Endodermal cell (in vitro differentiated cells): ENCODE results near the gene RPL19. TPM values are rescaled to one million over a fixed set of nuclear protein-coding genes. Genes with fewer than 3 reads are reported as not detected.
A peak's percentile ranks its signal among the peaks of the same experiment; 100 is the strongest.

Experiments
- DNase-seq: peaks from one replicate; pipeline ENCODE4 v3.0.0-alpha.2; 2017
- H3K27ac ChIP-seq: 2 replicates; pipeline ENCODE4 v1.5.1; 2013; ENCODE audit warnings: mild to moderate bottlenecking, low read depth, low read length, moderate library complexity
- H3K27me3 ChIP-seq: 2 replicates; pipeline ENCODE4 v1.6.1; 2013; ENCODE audit warnings: mild to moderate bottlenecking, low read length, moderate library complexity; ENCODE audit not compliant: insufficient read depth, control insufficient read depth, poor library complexity, severe bottlenecking
- H3K36me3 ChIP-seq: 2 replicates; pipeline ENCODE4 v1.7.0; 2013; ENCODE audit warnings: mild to moderate bottlenecking, low read length, moderate library complexity; ENCODE audit not compliant: control insufficient read depth, insufficient read depth
- H3K4me1 ChIP-seq: one replicate; pipeline ENCODE4 v1.7.0; 2013; ENCODE audit warnings: low read length; ENCODE audit not compliant: control insufficient read depth, insufficient read depth
- H3K4me3 ChIP-seq: 2 replicates; pipeline ENCODE4 v1.5.1; 2013; ENCODE audit warnings: mild to moderate bottlenecking, low read length, moderate library complexity
- H3K9ac ChIP-seq: 2 replicates; pipeline ENCODE4 v1.6.1; 2013; ENCODE audit warnings: mild to moderate bottlenecking, low read length, moderate library complexity; ENCODE audit not compliant: poor library complexity, severe bottlenecking; ENCODE audit errors: extremely low read depth
- H3K9me3 ChIP-seq: 2 replicates; pipeline ENCODE4 v1.6.1; 2013; ENCODE audit warnings: mild to moderate bottlenecking, low read length, moderate library complexity; ENCODE audit not compliant: control insufficient read depth
- H3K27ac Mint-ChIP-seq: 2 replicates; pipeline ENCODE4 v1.8.0; 2020; ENCODE audit warnings: mixed read lengths
- H3K27me3 Mint-ChIP-seq: 2 replicates; pipeline ENCODE4 v1.8.0; 2021; ENCODE audit warnings: mild to moderate bottlenecking, mixed read lengths; ENCODE audit not compliant: insufficient read depth
- H3K36me3 Mint-ChIP-seq: 2 replicates; pipeline ENCODE4 v1.8.0; 2020; ENCODE audit warnings: low read depth, mixed read lengths
- H3K4me1 Mint-ChIP-seq: 2 replicates; pipeline ENCODE4 v1.8.0; 2020; ENCODE audit warnings: mixed read lengths
- H3K4me3 Mint-ChIP-seq: 2 replicates; pipeline ENCODE4 v1.8.0; 2020; ENCODE audit warnings: mild to moderate bottlenecking, moderate library complexity, mixed read lengths
- H3K9me3 Mint-ChIP-seq: 2 replicates; pipeline ENCODE4 v1.8.0; 2020; ENCODE audit warnings: mild to moderate bottlenecking, mixed read lengths
- CTCF ChIP-seq: fragments of 200-600 bp; sonication (generic); conservative IDR thresholded peaks from 2 replicates; pipeline ENCODE4 v1.5.0; 2021; ENCODE audit warnings: antibody characterized with exemption, mild to moderate bottlenecking
- WGBS, 2 experiments: methylation state at CpG; one replicate each; pipeline versions ENCODE4 v1.1.5 to v1.1.7; 2013; ENCODE audit warnings: missing lambda C conversion rate in 2 of 2, mixed read lengths in 1 of 2; ENCODE audit not compliant: insufficient coverage in 1 of 2, insufficient read length in 1 of 2; 5-methylcytosine and 5-hydroxymethylcytosine counted together
- total RNA-seq, 2 donors: library from RNA; stranded (reverse); fragmentation: NEBNext Ultra II Directional in 1 of 2; extraction: Animal tissue kit (Norgen Biotek cat#: 25700) in 1 of 2; gene quantifications; 2 replicates in 1 of 2; 3 replicates in 1 of 2; pipeline ENCODE4 v1.2.1, GENCODE V29; 2021

RPL19 gene
- total RNA-seq, 2 donors from 2014 or later = 1,782 to 1,829 TPM

GRCh38 chr17:39225308-39225958, 25.4 kb downstream of the RPL19 start, which contains the start of gene STAC2:
Gene STAC2 (minus strand): TSS chr17:39225945. CDS start chr17:39225502, 443 bp downstream.
- no peaks in the 10 kb centered on the region for H3K4me1 ChIP-seq
- Mint-ChIP-seq H3K27ac (no peak within 1 kb of the TSS), H3K36me3 (no peaks in the 10 kb centered on the region), H3K4me1 (peaks cover 1% of the 10 kb centered on the region), H3K27me3 (peaks cover 71% of the 10 kb centered on the region), H3K4me3 (peak within 1 kb of the TSS; percentile 51), H3K9me3 (no peaks in the 10 kb centered on the region)
- TF ChIP-seq CTCF = no peak
- H3K9me3 ChIP-seq = no peaks in the 10 kb centered on the region
- no peaks in the 10 kb centered on the region for H3K36me3 ChIP-seq
- no peak within 1 kb of the TSS for H3K9ac ChIP-seq
- no peak within 1 kb of the TSS for H3K27ac ChIP-seq
- 1 to 4% methylated on average over 25 to 70 of the region's 71 CpGs for WGBS, 2 experiments
- H3K4me3 ChIP-seq = peak within 1 kb of the TSS; percentile 62
- peaks cover 62% of the 10 kb centered on the region for H3K27me3 ChIP-seq
- no peak for DNase-seq

GRCh38 chr17:39225959-39226683, 26.0 kb downstream of the RPL19 start:
- no peaks in the 10 kb centered on the region for H3K36me3 Mint-ChIP-seq
- H3K27ac Mint-ChIP-seq = no peak overlapping the region
- H3K4me1 Mint-ChIP-seq = peaks cover 1% of the 10 kb centered on the region
- H3K4me1 ChIP-seq = no peaks in the 10 kb centered on the region
- peaks cover 71% of the 10 kb centered on the region for H3K27me3 Mint-ChIP-seq
- peak overlapping the region; percentile 31 for H3K4me3 ChIP-seq
- H3K27me3 ChIP-seq = peaks cover 62% of the 10 kb centered on the region
- no peak for TF ChIP-seq CTCF
- H3K4me3 Mint-ChIP-seq = peak overlapping the region; percentile 51
- H3K9me3 ChIP-seq = no peaks in the 10 kb centered on the region
- WGBS, 2 experiments = 17 to 21% methylated on average over 10 to 23 of the region's 24 CpGs
- no peaks in the 10 kb centered on the region for H3K36me3 ChIP-seq
- no peak overlapping the region for H3K27ac ChIP-seq
- H3K9me3 Mint-ChIP-seq = no peaks in the 10 kb centered on the region
- peak; percentile 100 for DNase-seq
- H3K9ac ChIP-seq = no peak overlapping the region

GRCh38 chr17:39227364-39227919, 27.4 kb downstream of the RPL19 start:
- H3K9me3 Mint-ChIP-seq = no peaks in the 10 kb centered on the region
- H3K27ac ChIP-seq = no peak overlapping the region
- H3K36me3 ChIP-seq = no peaks in the 10 kb centered on the region
- DNase-seq = no peak
- H3K9ac ChIP-seq = no peak overlapping the region
- peaks cover 65% of the 10 kb centered on the region for H3K27me3 Mint-ChIP-seq
- TF ChIP-seq CTCF = no peak
- WGBS, 2 experiments = 77 to 83% methylated on average over 1 to 2 of the region's 2 CpGs
- H3K4me1 Mint-ChIP-seq = peaks cover 9% of the 10 kb centered on the region
- peaks cover 50% of the 10 kb centered on the region for H3K27me3 ChIP-seq
- no peaks in the 10 kb centered on the region for H3K36me3 Mint-ChIP-seq
- H3K4me3 ChIP-seq = no peak overlapping the region
- no peaks in the 10 kb centered on the region for H3K9me3 ChIP-seq
- no peak overlapping the region for H3K4me3 Mint-ChIP-seq
- no peaks in the 10 kb centered on the region for H3K4me1 ChIP-seq
- no peak overlapping the region for H3K27ac Mint-ChIP-seq
